Astrocyte of the spinal cord (primary cell): ENCODE data around the gene ADAMTS5.
A peak's percentile ranks its signal among the peaks of the same experiment; 100 is the strongest.

Experiments
- DNase-seq: peaks from one replicate; pipeline ENCODE4 v3.0.0; 2011; ENCODE audit warnings: low read depth, low spot score
- H3K4me3 ChIP-seq: 2 replicates; pipeline ENCODE4 v1.5.1; 2011; ENCODE audit warnings: low read depth, mild to moderate bottlenecking, low read length, moderate library complexity
- in situ Hi-C: cut with HindIII; loops from 2 replicates; pipeline ENCODE4 v1.10.0; 2017; ENCODE audit warnings: low sequenced_read_pairs
- TF ChIP-seq, protein P1 (sequence below): IDR thresholded peaks from 2 replicates; pipeline ENCODE4 v1.5.1; 2012; ENCODE audit warnings: low read depth, mild to moderate bottlenecking, low read length, inconsistent platforms

ADAMTS5 gene

DNA sequence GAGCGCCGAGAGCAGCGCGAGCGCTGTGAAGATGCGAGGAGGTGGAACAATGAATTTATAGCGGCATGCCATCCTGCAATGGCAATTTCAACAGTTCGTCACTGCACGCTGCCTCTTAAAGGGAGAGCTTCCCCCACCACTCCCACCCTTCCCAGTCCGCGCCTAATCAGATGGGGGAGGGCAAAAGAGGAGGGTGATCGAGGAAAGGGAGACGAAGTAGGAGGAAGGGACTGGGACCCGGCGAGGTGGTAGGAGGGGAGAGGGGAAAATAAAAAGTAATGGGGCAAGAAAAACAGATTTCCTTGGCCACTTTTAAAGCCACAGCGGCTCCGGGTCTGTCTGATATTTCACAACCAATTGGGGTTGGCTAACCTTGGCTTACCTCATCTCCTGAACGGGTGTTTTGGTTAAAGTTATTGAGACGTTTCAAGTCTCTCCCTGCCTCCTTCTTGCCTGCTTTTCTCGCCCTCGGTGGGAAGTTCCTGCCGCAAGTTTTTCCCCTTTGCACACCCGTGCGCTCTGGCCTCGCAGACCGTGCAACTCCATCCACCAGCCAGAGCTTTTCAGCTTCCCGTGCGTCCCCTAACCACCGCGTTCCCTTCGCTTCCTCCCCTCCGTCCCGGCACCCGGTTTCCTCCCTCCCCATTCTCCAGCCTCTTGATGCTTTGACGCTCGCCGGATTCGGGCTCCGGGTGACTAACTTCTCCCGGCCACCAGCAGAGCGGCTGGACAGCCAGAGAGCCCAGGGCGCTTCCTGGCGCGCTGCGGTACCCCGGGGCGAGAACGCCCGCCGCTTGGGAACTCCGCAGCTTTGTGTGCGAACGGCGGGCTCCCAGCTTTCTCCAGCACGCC lies at the start of gene ADAMTS5:
Gene ADAMTS5 (minus strand): TSS at position 27 of the 852 bp plus-strand sequence. CDS start 697 bp downstream, outside the sequence.
- DNase-seq = peak; percentile 66
- TF ChIP-seq, protein P1, sequence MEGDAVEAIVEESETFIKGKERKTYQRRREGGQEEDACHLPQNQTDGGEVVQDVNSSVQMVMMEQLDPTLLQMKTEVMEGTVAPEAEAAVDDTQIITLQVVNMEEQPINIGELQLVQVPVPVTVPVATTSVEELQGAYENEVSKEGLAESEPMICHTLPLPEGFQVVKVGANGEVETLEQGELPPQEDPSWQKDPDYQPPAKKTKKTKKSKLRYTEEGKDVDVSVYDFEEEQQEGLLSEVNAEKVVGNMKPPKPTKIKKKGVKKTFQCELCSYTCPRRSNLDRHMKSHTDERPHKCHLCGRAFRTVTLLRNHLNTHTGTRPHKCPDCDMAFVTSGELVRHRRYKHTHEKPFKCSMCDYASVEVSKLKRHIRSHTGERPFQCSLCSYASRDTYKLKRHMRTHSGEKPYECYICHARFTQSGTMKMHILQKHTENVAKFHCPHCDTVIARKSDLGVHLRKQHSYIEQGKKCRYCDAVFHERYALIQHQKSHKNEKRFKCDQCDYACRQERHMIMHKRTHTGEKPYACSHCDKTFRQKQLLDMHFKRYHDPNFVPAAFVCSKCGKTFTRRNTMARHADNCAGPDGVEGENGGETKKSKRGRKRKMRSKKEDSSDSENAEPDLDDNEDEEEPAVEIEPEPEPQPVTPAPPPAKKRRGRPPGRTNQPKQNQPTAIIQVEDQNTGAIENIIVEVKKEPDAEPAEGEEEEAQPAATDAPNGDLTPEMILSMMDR = no peak
- peak within 1 kb of the TSS; percentile 56 for H3K4me3 ChIP-seq
- in situ Hi-C loops = no loop called here

DNA sequence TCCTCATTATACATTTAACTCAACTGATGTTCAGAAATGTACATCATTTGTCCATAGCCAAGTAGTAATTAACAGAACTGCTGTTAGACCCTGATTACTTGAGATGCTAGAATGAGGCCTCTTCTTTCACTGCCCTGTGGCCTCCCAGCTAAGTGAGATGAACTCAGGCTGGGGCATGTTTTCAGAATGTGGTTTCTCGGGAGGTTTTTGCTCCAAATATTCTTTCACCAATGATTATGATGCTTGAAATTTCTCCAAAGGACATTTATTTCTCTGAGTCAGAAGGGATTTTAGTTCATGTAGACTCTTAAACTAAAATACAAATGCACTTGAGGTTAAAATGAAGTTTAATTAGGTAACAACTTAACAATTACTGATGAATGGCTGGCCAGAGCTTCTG lies 34.6 kb upstream of the ADAMTS5 start:
- no peak overlapping the region for H3K4me3 ChIP-seq
- in situ Hi-C loops = no loop called here
- TF ChIP-seq, protein P1 = no peak
- no peak for DNase-seq

DNA sequence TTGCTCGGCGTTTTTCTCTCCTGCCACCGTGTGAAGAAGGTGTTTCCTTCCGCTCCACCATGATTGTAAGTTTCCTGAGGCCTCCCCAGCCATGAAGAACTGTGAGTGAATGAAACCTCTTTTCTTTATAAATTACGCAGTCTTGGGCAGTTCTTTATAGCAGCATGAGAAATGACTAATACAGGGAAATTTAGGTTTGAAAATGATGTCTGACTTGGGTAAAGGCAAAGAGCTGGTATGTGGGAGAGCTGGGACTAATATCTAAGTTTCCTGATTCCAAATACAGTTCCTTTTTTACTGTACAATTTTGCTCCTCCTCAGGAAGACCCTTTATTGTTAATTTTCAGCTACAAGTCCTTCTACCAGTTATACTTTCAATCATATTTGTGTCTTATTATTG lies 16.7 kb upstream of the ADAMTS5 start:
- in situ Hi-C loops = no loop called here
- no peak for DNase-seq
- TF ChIP-seq, protein P1 = no peak
- no peak overlapping the region for H3K4me3 ChIP-seq

GRCh38 chr21:26982767-26983166 lies 15.9 kb upstream of the ADAMTS5 start:
- TF ChIP-seq, protein P1 = no peak
- in situ Hi-C loops = no loop called here
- peak; percentile 53 for DNase-seq
- no peak overlapping the region for H3K4me3 ChIP-seq

GRCh38 chr21:26977746-26978145 lies 10.9 kb upstream of the ADAMTS5 start:
- TF ChIP-seq, protein P1 = no peak
- H3K4me3 ChIP-seq = no peak overlapping the region
- no peak for DNase-seq
- in situ Hi-C loops = no loop called here

GRCh38 chr21:26973226-26973625 lies 6.3 kb upstream of the ADAMTS5 start:
- H3K4me3 ChIP-seq = no peak overlapping the region
- in situ Hi-C loops = no loop called here
- TF ChIP-seq, protein P1 = no peak
- no peak for DNase-seq
